Measurements from ENCODE around the gene SLC22A3.
A peak's percentile ranks its signal among the peaks of the same experiment; 100 is the strongest.

Gene SLC22A3

DNA sequence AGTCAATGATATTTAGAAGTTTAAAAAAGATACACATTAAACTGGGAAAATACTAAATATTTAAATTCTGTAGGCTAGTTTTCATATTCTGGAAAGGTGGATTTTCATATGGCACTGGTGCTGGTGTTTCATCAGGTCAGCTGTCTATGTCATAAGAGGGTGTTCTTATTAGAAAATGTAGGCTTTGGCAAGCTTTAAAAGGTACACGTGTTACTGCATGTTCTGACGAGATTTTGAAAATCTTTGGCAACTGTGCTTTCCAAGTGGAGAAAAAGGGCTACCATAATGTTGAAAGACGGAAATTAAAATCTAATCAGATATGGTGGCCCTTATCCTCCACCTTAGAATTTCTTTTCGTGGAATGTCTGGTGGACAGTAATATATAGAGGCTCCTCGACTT lies 30.0 kb downstream of the SLC22A3 start:
- no peak for DNase-seq
- Histone ChIP-seq H2AK5ac (ENCODE audit: low read length) (no peak overlapping the region), H3K14ac (ENCODE audit: low read length) (no peak overlapping the region), H3K79me2 (ENCODE audit: control insufficient read depth, insufficient read depth, low read length, poor library complexity) (no peaks in the 10 kb centered on the region), H3K23ac (ENCODE audit: low read length) (no peak overlapping the region), H3K4me3 (ENCODE audit: low read depth, low read length) (no peak overlapping the region), H3K9ac (ENCODE audit: low read length) (no peak overlapping the region), H4K12ac (ENCODE audit: low read depth, low read length) (no peak overlapping the region), H3K27me3 (ENCODE audit: insufficient read depth, low read length) (no peaks in the 10 kb centered on the region), H3K27ac (ENCODE audit: low read depth, low read length) (no peak overlapping the region), H3K4ac (ENCODE audit: low read depth, low read length) (no peak overlapping the region), H3K79me1 (ENCODE audit: low read length) (no peaks in the 10 kb centered on the region), H2BK120ac (ENCODE audit: insufficient read depth, low read length, poor library complexity) (no peak overlapping the region), H4K8ac (ENCODE audit: low read depth, low read length) (no peak overlapping the region), H2BK12ac (ENCODE audit: low read length) (no peak overlapping the region), H2BK5ac (ENCODE audit: low read depth, low read length, poor library complexity) (no peak overlapping the region), H2AFZ (ENCODE audit: insufficient read depth, low read length, poor library complexity) (no peak overlapping the region), H3K4me2 (ENCODE audit: low read length) (no peak overlapping the region), H3K36me3 (ENCODE audit: control insufficient read depth in 1 of 2, insufficient read depth in 2 of 2, low read length in 2 of 2) (no peaks in the 10 kb centered on the region), H3K18ac (ENCODE audit: low read length) (no peak overlapping the region), H3K9me3 (ENCODE audit: insufficient read depth, low read depth, low read length) (no peaks in the 10 kb centered on the region), H4K91ac (ENCODE audit: low read depth, low read length) (no peak overlapping the region), H3K4me1 (ENCODE audit: control insufficient read depth in 1 of 2, insufficient read depth in 2 of 2, low read length in 2 of 2) (no peaks in the 10 kb centered on the region)
- WGBS (ENCODE audit: extremely low coverage, insufficient coverage, insufficient read length) = no CpG with 5 or more reads among the region's 5 CpGs

DNA sequence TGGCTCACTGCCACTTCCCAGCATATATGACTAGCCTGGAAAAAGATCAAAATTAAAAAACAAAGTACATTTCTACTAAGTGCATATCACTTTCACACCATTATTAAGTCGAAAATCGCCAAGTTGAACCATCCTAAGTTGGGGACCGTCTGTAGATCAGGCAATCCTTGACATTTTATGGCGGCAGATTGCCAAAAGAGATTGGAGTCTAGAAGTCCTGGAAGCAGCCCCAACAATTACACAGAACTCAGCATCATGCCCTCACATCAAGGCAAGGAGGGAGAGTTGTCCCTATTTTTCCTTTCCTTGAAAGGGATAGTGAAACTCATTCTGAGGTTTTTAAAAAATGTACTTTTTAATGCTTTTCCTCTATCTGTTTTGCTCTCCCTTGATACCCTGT lies 30.7 kb downstream of the SLC22A3 start:
- Histone ChIP-seq H3K79me1 (ENCODE audit: low read length) (no peaks in the 10 kb centered on the region), H3K79me2 (ENCODE audit: control insufficient read depth, insufficient read depth, low read length, poor library complexity) (no peaks in the 10 kb centered on the region), H3K18ac (ENCODE audit: low read length) (no peak overlapping the region), H3K9ac (ENCODE audit: low read length) (no peak overlapping the region), H3K9me3 (ENCODE audit: insufficient read depth, low read depth, low read length) (no peaks in the 10 kb centered on the region), H3K14ac (ENCODE audit: low read length) (no peak overlapping the region), H3K4me1 (ENCODE audit: control insufficient read depth in 1 of 2, insufficient read depth in 2 of 2, low read length in 2 of 2) (no peaks in the 10 kb centered on the region), H3K23ac (ENCODE audit: low read length) (no peak overlapping the region), H2BK12ac (ENCODE audit: low read length) (no peak overlapping the region), H3K4me2 (ENCODE audit: low read length) (no peak overlapping the region), H3K27ac (ENCODE audit: low read depth, low read length) (no peak overlapping the region), H4K91ac (ENCODE audit: low read depth, low read length) (no peak overlapping the region), H2BK5ac (ENCODE audit: low read depth, low read length, poor library complexity) (no peak overlapping the region), H2BK120ac (ENCODE audit: insufficient read depth, low read length, poor library complexity) (no peak overlapping the region), H2AFZ (ENCODE audit: insufficient read depth, low read length, poor library complexity) (no peak overlapping the region), H3K27me3 (ENCODE audit: insufficient read depth, low read length) (no peaks in the 10 kb centered on the region), H2AK5ac (ENCODE audit: low read length) (no peak overlapping the region), H4K8ac (ENCODE audit: low read depth, low read length) (no peak overlapping the region), H3K36me3 (ENCODE audit: control insufficient read depth in 1 of 2, insufficient read depth in 2 of 2, low read length in 2 of 2) (no peaks in the 10 kb centered on the region), H3K4ac (ENCODE audit: low read depth, low read length) (no peak overlapping the region), H4K12ac (ENCODE audit: low read depth, low read length) (no peak overlapping the region), H3K4me3 (ENCODE audit: low read depth, low read length) (no peak overlapping the region)
- WGBS (ENCODE audit: extremely low coverage, insufficient coverage, insufficient read length) = no CpG with 5 or more reads among the region's 4 CpGs
- no peak for DNase-seq

DNA sequence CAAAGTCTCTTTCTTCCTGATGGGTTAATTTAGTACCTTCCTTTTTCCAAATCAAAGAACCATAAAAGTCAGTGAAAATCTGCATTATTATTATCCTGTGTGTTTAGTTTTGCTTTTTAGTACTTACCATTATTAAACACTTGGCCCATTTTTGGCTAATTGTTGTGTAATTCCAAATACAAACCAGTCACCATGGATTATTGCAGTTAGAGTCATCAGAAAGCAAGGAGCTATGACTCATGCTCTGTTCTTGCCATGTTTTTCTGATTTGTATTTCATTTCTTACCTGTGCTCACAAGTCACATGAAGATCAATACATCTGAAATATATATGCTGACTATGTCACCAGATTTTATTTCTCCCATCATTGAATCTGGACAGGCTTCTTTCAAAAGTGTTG lies 31.3 kb downstream of the SLC22A3 start:
- H3K14ac ChIP-seq (ENCODE audit: low read length) = no peak overlapping the region
- no peak overlapping the region for H4K12ac ChIP-seq (ENCODE audit: low read depth, low read length)
- H3K79me1 ChIP-seq (ENCODE audit: low read length) = no peaks in the 10 kb centered on the region
- H2BK12ac ChIP-seq (ENCODE audit: low read length) = no peak overlapping the region
- H3K27ac ChIP-seq (ENCODE audit: low read depth, low read length) = no peak overlapping the region
- no peak overlapping the region for H2AK5ac ChIP-seq (ENCODE audit: low read length)
- no peak overlapping the region for H2BK120ac ChIP-seq (ENCODE audit: insufficient read depth, low read length, poor library complexity)
- H4K8ac ChIP-seq (ENCODE audit: low read depth, low read length) = no peak overlapping the region
- H3K18ac ChIP-seq (ENCODE audit: low read length) = no peak overlapping the region
- H3K4ac ChIP-seq (ENCODE audit: low read depth, low read length) = no peak overlapping the region
- H3K4me1 ChIP-seq (ENCODE audit: control insufficient read depth in 1 of 2, insufficient read depth in 2 of 2, low read length in 2 of 2) = no peaks in the 10 kb centered on the region
- H2AFZ ChIP-seq (ENCODE audit: insufficient read depth, low read length, poor library complexity) = no peak overlapping the region
- DNase-seq = peak in 1 of 2 donors; percentile 32
- H2BK5ac ChIP-seq (ENCODE audit: low read depth, low read length, poor library complexity) = no peak overlapping the region
- no peak overlapping the region for H3K23ac ChIP-seq (ENCODE audit: low read length)
- H4K91ac ChIP-seq (ENCODE audit: low read depth, low read length) = no peak overlapping the region
- no peak overlapping the region for H3K4me2 ChIP-seq (ENCODE audit: low read length)
- no peak overlapping the region for H3K9ac ChIP-seq (ENCODE audit: low read length)
- H3K9me3 ChIP-seq (ENCODE audit: insufficient read depth, low read depth, low read length) = no peaks in the 10 kb centered on the region
- no peaks in the 10 kb centered on the region for H3K27me3 ChIP-seq (ENCODE audit: insufficient read depth, low read length)
- no peak overlapping the region for H3K4me3 ChIP-seq (ENCODE audit: low read depth, low read length)
- H3K36me3 ChIP-seq (ENCODE audit: control insufficient read depth in 1 of 2, insufficient read depth in 2 of 2, low read length in 2 of 2) = no peaks in the 10 kb centered on the region
- no peaks in the 10 kb centered on the region for H3K79me2 ChIP-seq (ENCODE audit: control insufficient read depth, insufficient read depth, low read length, poor library complexity)

DNA sequence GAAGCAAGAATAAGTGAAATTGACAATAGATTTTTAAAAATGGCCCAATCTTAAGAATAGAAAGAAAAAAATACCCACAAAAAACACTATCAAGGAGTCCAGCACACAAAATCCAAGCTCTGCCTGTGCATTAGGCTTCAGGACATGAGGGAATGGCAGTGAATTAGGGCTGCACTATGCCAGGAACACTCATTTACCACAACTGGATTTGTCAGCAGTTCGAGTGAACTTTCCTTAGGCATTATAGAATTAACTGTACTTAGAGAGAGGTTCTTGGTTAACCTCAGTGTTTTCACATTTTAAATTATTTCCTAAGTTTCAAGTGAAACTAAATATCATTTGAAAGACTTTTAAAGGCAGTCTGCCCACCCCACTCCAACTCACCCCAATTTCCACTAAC lies 34.8 kb downstream of the SLC22A3 start:
- WGBS (ENCODE audit: extremely low coverage, insufficient coverage, insufficient read length) = no CpG with 5 or more reads among the region's 1 CpG
- Histone ChIP-seq H2BK12ac (ENCODE audit: low read length) (no peak overlapping the region), H4K91ac (ENCODE audit: low read depth, low read length) (no peak overlapping the region), H3K79me1 (ENCODE audit: low read length) (no peaks in the 10 kb centered on the region), H4K8ac (ENCODE audit: low read depth, low read length) (no peak overlapping the region), H3K79me2 (ENCODE audit: control insufficient read depth, insufficient read depth, low read length, poor library complexity) (no peaks in the 10 kb centered on the region), H4K12ac (ENCODE audit: low read depth, low read length) (no peak overlapping the region), H3K18ac (ENCODE audit: low read length) (no peak overlapping the region), H3K27ac (ENCODE audit: low read depth, low read length) (no peak overlapping the region), H3K4ac (ENCODE audit: low read depth, low read length) (no peak overlapping the region), H2BK5ac (ENCODE audit: low read depth, low read length, poor library complexity) (no peak overlapping the region), H3K4me2 (ENCODE audit: low read length) (no peak overlapping the region), H3K4me1 (ENCODE audit: control insufficient read depth in 1 of 2, insufficient read depth in 2 of 2, low read length in 2 of 2) (peaks cover 0 to 2% of the 10 kb centered on the region in 2 experiments), H2AFZ (ENCODE audit: insufficient read depth, low read length, poor library complexity) (no peak overlapping the region), H2AK5ac (ENCODE audit: low read length) (no peak overlapping the region), H2BK120ac (ENCODE audit: insufficient read depth, low read length, poor library complexity) (no peak overlapping the region), H3K36me3 (ENCODE audit: control insufficient read depth in 1 of 2, insufficient read depth in 2 of 2, low read length in 2 of 2) (no peaks in the 10 kb centered on the region), H3K9ac (ENCODE audit: low read length) (no peak overlapping the region), H3K9me3 (ENCODE audit: insufficient read depth, low read depth, low read length) (no peaks in the 10 kb centered on the region), H3K14ac (ENCODE audit: low read length) (no peak overlapping the region), H3K4me3 (ENCODE audit: low read depth, low read length) (no peak overlapping the region), H3K23ac (ENCODE audit: low read length) (no peak overlapping the region), H3K27me3 (ENCODE audit: insufficient read depth, low read length) (no peaks in the 10 kb centered on the region)
- no peak for DNase-seq
